Thyroid gland (tissue), 4 donors: ENCODE data around the gene ZNF674. TPM values are rescaled to one million over a fixed set of nuclear protein-coding genes. Genes with fewer than 3 reads are reported as not detected.
"Not testable (repeated sequence)": the region's sequence is repeated elsewhere in the genome, so short reads cannot be mapped to it uniquely, and the experiment has no call there.

Source experiments
- DNase-seq, 2 donors: peaks; one replicate each; pipeline ENCODE4 v3.0.0-alpha.2; 2019
- H3K27ac ChIP-seq, 3 donors: fragments of 200-600 bp; sonication (generic); 1 replicate in 2 of 3; 2 replicates in 1 of 3; pipeline ENCODE4 v1.5.1; 2016 to 2019; ENCODE audit warnings: mild to moderate bottlenecking in 1 of 3, moderate library complexity in 1 of 3
- H3K27me3 ChIP-seq: fragments of 200-600 bp; sonication (generic); one replicate; pipeline ENCODE4 v1.5.1; 2019
- H3K36me3 ChIP-seq, 2 donors: fragments of 200-600 bp; sonication (generic); one replicate each; pipeline ENCODE4 v1.5.1; 2016 to 2019
- H3K4me1 ChIP-seq, 2 donors: fragments of 200-600 bp; sonication (generic); one replicate each; pipeline ENCODE4 v1.5.1; 2017 to 2019
- H3K4me3 ChIP-seq, 3 donors: fragments of 200-600 bp; sonication (generic); replicated peaks in 1 of 3; 1 replicate in 2 of 3; 2 replicates in 1 of 3; pipeline ENCODE4 v1.5.1; 2016; ENCODE audit warnings: mild to moderate bottlenecking in 1 of 3
- H3K9me3 ChIP-seq: fragments of 200-600 bp; sonication (generic); one replicate; pipeline ENCODE4 v1.5.1; 2017
- CTCF ChIP-seq, 6 experiments: fragments of 200-600 bp in 3 of 6; fragments of 450-650 bp in 3 of 6; sonication (generic) in 3 of 6; IDR thresholded peaks; one replicate each; pipeline ENCODE4 v1.5.1; 2016 to 2019; ENCODE audit warnings: antibody characterized with exemption in 6 of 6, mild to moderate bottlenecking in 2 of 6, inconsistent platforms in 1 of 6, moderate library complexity in 1 of 6
- POLR2A ChIP-seq, 2 donors: fragments of 450-650 bp; IDR thresholded peaks; one replicate each; pipeline ENCODE4 v1.6.1; 2017; ENCODE audit warnings: antibody characterized with exemption in 2 of 2, mild to moderate bottlenecking in 2 of 2, moderate library complexity in 1 of 2
- WGBS, 2 donors: methylation state at CpG; one replicate each; pipeline ENCODE4 v1.1.5; 2017; 5-methylcytosine and 5-hydroxymethylcytosine counted together
- intact Hi-C: fragments of 100-400 bp; cut with DNase I; formaldehyde crosslinking; loops from one replicate; pipeline ENCODE4 v1.15.1; 2023
- total RNA-seq, 4 donors: library from RNA; depleted of rRNA; stranded (reverse); fragments of >200 nt; gene quantifications; one replicate each; pipeline ENCODE4 v1.2.3, GENCODE V29; 2016

ZNF674 gene
- total RNA-seq, 4 donors from 2014 or later, result 2.9 to 9.3 (median 6.6) TPM

DNA sequence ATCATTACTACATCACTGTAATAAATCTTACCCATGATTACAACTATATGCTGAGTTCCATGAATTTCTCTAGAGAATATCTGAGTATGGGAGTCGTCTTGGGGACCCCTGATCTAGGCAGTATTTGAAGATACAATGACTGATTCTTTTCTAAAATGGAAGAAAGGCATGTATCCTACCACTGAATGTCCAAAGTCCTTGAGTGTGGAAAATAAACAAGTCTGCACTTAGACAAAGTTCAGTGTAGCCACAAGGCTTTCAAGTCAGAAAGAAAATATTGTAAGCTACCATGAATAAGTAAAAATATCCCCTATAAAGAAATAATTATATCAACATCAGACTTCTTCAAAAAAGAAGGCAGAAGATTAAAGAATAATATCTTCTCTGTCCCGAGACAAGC lies 42.4 kb downstream of the ZNF674 start:
- H3K4me3 ChIP-seq, result no peak overlapping the region
- TF ChIP-seq CTCF (IDR thresholded peaks at IDR 0.05) (no peak), POLR2A (IDR thresholded peaks at IDR 0.05) (no peak)
- no peaks in the 10 kb centered on the region for H3K27me3 ChIP-seq
- WGBS, 2 donors, result 97% methylated on average over 2 of the region's 2 CpGs
- intact Hi-C loops, result no loop called here
- no peak overlapping the region for H3K27ac ChIP-seq
- H3K36me3 ChIP-seq, result peaks cover 0 to 4% of the 10 kb centered on the region in 2 donors
- DNase-seq, result no peak
- H3K9me3 ChIP-seq, result no peaks in the 10 kb centered on the region
- no peaks in the 10 kb centered on the region for H3K4me1 ChIP-seq

- no peaks in the 10 kb centered on the region for H3K4me1 ChIP-seq
- TF ChIP-seq CTCF (IDR thresholded peaks at IDR 0.05) (no peak), POLR2A (IDR thresholded peaks at IDR 0.05) (no peak)
- H3K27me3 ChIP-seq, result no peaks in the 10 kb centered on the region
- H3K4me3 ChIP-seq, result no peak overlapping the region
- H3K36me3 ChIP-seq, result peaks cover 0 to 4% of the 10 kb centered on the region in 2 donors
- no peak for DNase-seq
- no peak overlapping the region for H3K27ac ChIP-seq
- intact Hi-C loops, result no loop called here
- 100% methylated on average over 1 of the region's 1 CpG for WGBS, 2 donors
- H3K9me3 ChIP-seq, result no peaks in the 10 kb centered on the region
Measured at GRCh38 chrX:46500054-46500453, 45.2 kb downstream of the ZNF674 start.

DNA sequence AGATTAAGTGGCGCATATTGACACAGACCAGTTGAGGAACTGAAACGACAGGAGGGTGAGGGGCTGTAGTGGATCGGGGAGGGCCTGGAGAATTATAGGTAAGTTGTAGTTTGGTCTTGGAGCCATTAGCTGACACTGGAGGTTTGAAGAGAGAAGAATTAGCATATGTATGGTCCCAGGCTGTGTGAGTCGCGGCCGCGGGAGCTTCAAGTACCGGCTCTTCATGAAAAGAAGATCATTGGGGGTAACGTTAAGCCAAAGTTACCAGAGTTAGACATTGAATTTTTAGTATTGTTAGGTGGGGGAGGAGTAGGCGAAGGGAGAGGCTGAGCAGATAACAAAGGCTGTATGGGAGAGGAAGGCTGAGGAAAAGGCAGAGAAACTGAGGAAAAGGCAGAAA lies 56.5 kb downstream of the ZNF674 start:
- no peaks in the 10 kb centered on the region for H3K36me3 ChIP-seq
- TF ChIP-seq CTCF (IDR thresholded peaks at IDR 0.05), result no peak
- TF ChIP-seq POLR2A (IDR thresholded peaks at IDR 0.05), result no peak
- no peak overlapping the region for H3K4me3 ChIP-seq
- H3K9me3 ChIP-seq, result no peaks in the 10 kb centered on the region
- intact Hi-C loops, result no loop called here
- WGBS, 2 donors, result 77 to 81% methylated on average over 10 of the region's 10 CpGs
- H3K27me3 ChIP-seq, result no peaks in the 10 kb centered on the region
- DNase-seq, result no peak
- H3K4me1 ChIP-seq, result no peaks in the 10 kb centered on the region
- H3K27ac ChIP-seq, result no peak overlapping the region

DNA sequence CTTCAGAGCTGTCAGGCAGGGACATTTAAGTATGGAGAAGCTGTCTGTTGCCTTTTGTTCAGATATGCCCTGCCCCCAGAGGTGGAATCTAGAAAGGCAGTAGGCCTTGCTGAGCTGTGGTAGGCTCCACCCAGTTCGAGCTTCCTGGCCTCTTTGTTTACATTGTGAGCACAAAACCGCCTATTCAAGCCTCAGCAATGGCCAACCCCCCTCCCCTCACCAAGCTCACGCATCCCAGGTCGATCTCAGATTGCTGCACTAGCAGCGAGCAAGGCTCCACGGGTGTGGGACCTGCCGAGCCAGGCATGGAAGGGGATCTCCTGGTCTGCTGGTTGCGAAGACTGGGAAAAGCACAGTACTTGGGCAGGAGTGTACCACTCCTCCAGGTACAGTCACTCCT lies 59.3 kb downstream of the ZNF674 start:
- Histone ChIP-seq H3K27ac (no peak overlapping the region), H3K4me1 (no peaks in the 10 kb centered on the region), H3K36me3 (no peaks in the 10 kb centered on the region), H3K27me3 (no peaks in the 10 kb centered on the region), H3K4me3 (no peak overlapping the region), H3K9me3 (no peaks in the 10 kb centered on the region)
- TF ChIP-seq POLR2A (IDR thresholded peaks at IDR 0.05), result no peak
- TF ChIP-seq CTCF (IDR thresholded peaks at IDR 0.05), result no peak
- DNase-seq, result no peak
- intact Hi-C loops, result no loop called here
- WGBS, 2 donors, result 79% methylated on average over 6 of the region's 8 CpGs; no CpG with 5 or more reads in 1 of the 2 donors

DNA sequence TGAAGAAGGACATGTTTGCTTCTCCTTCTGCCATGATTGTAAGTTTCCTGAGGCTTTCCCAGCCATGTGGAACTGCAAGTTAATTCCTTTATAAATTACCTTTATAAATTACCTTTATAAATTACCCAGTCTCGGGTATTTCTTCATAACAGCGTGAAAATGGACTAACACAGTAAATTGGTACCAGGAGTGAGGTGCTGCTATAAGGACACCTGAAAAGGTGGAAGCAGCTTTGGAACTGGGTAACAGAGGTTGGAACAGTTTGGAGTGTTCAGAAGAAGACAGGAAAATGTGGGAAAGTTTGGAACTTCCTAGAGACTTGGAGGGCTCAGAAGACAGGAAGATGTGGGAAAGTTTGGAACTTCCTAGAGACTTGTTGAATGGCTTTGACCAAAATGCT lies 66.6 kb downstream of the ZNF674 start:
- H3K36me3 ChIP-seq, H3K27me3 ChIP-seq, H3K9me3 ChIP-seq, intact Hi-C loops, H3K4me3 ChIP-seq, H3K27ac ChIP-seq, DNase-seq, H3K4me1 ChIP-seq: not testable (repeated sequence)
- WGBS, 2 donors, result 91 to 94% methylated on average over 2 of the region's 2 CpGs

GRCh38 chrX:46477435-46477834 lies 67.8 kb downstream of the ZNF674 start:
- no peaks in the 10 kb centered on the region for H3K27me3 ChIP-seq
- no peaks in the 10 kb centered on the region for H3K4me1 ChIP-seq
- peak; percentile 10 to 11 for DNase-seq
- 6 to 12% methylated on average over 2 of the region's 2 CpGs for WGBS, 2 donors
- TF ChIP-seq CTCF (IDR thresholded peaks at IDR 0.05), result no peak
- TF ChIP-seq POLR2A (IDR thresholded peaks at IDR 0.05), result no peak
- no peak overlapping the region for H3K27ac ChIP-seq
- intact Hi-C loops, result no loop called here
- H3K9me3 ChIP-seq, result no peaks in the 10 kb centered on the region
- no peak overlapping the region for H3K4me3 ChIP-seq
- no peaks in the 10 kb centered on the region for H3K36me3 ChIP-seq
